OCI-LY7 (cell line): Measurements from ENCODE around the gene DUSP2. TPM values are rescaled to one million over a fixed set of nuclear protein-coding genes. Genes with fewer than 3 reads are reported as not detected.
A peak's percentile ranks its signal among the peaks of the same experiment; 100 is the strongest.

Experiments used
- BruUV-seq: library from RNA; stranded (reverse); fragments of 400-500 nt; replicated peaks from 2 replicates; lab custom pipeline; 2021; lab: Mats Ljungman, UMichigan
- CTCF ChIA-PET: fragments of 300-600 bp; sonication (Branson Sonifier 250); formaldehyde crosslinking; loops from one replicate; lab custom pipeline; 2022; ENCODE audit warnings: antibody characterized with exemption; ENCODE audit not compliant: unreplicated experiment; lab: Charles Lee
- POLR2A ChIA-PET: fragments of 300-600 bp; sonication (Branson Sonifier 250); formaldehyde crosslinking; loops from one replicate; lab custom pipeline; 2022; ENCODE audit warnings: antibody characterized with exemption; lab: Charles Lee
- DNase-seq: peaks from one replicate; pipeline ENCODE4 v3.0.0-alpha.2; 2015; ENCODE audit warnings: low spot score
- H2AFZ ChIP-seq: fragments of 200-600 bp; sonication (generic), shearing (Covaris generic); 2 replicates; pipeline ENCODE4 v1.6.1; 2014; ENCODE audit warnings: mild to moderate bottlenecking, antibody characterized with exemption, low read length, moderate library complexity
- H3K27ac ChIP-seq: fragments of 200-600 bp; sonication (generic); 2 replicates; pipeline ENCODE4 v1.5.1; 2014; ENCODE audit warnings: mixed run types, low read depth, mild to moderate bottlenecking, moderate library complexity, low read length, inconsistent platforms; ENCODE audit not compliant: poor library complexity, severe bottlenecking
- H3K36me3 ChIP-seq: fragments of 200-600 bp; sonication (generic); 2 replicates; pipeline ENCODE4 v1.6.1; 2014; ENCODE audit warnings: mild to moderate bottlenecking, antibody characterized with exemption, low read length, moderate library complexity, mixed read lengths; ENCODE audit not compliant: insufficient read depth
- H3K4me1 ChIP-seq: fragments of 200-600 bp; sonication (generic); 2 replicates; pipeline ENCODE4 v1.5.1; 2014; ENCODE audit warnings: mild to moderate bottlenecking, low read length; ENCODE audit not compliant: insufficient read depth, poor library complexity, severe bottlenecking
- H3K4me2 ChIP-seq: fragments of 200-600 bp; sonication (generic); 2 replicates; pipeline ENCODE4 v1.6.1; 2014; ENCODE audit warnings: mild to moderate bottlenecking, low read length
- H3K4me3 ChIP-seq: fragments of 200-600 bp; sonication (generic); 2 replicates; pipeline ENCODE4 v1.5.1; 2014; ENCODE audit warnings: mild to moderate bottlenecking, low read depth, low read length; ENCODE audit not compliant: poor library complexity, severe bottlenecking
- H3K79me2 ChIP-seq: fragments of 200-600 bp; sonication (generic); 2 replicates; pipeline ENCODE4 v1.6.1; 2016; ENCODE audit warnings: low read depth, mild to moderate bottlenecking, low read length, moderate library complexity, mixed read lengths; ENCODE audit not compliant: insufficient read depth
- H3K9me2 ChIP-seq: fragments of 200-600 bp; sonication (generic); 2 replicates; pipeline ENCODE4 v1.6.1; 2016; ENCODE audit warnings: mild to moderate bottlenecking, low read length, mixed read lengths; ENCODE audit not compliant: insufficient read depth
- H3K9me3 ChIP-seq: fragments of 200-600 bp; sonication (generic); 2 replicates; pipeline ENCODE4 v1.6.1; 2014; ENCODE audit warnings: mild to moderate bottlenecking, mixed run types, low read length, mixed read lengths
- H4K20me1 ChIP-seq: fragments of 200-600 bp; sonication (generic); 2 replicates; pipeline ENCODE4 v1.6.1; 2014; ENCODE audit warnings: mild to moderate bottlenecking, antibody characterized with exemption, low read length, moderate library complexity, mixed read lengths; ENCODE audit not compliant: insufficient read depth
- EZH2phosphoT487 ChIP-seq: fragments of 200-600 bp; sonication (generic); IDR thresholded peaks from 2 replicates; pipeline ENCODE4 v1.6.1; 2018; ENCODE audit warnings: low read depth, borderline replicate concordance, mild to moderate bottlenecking, mixed run types, antibody characterized with exemption, low read length, moderate library complexity, mixed read lengths
- intact Hi-C: fragments of 100-400 bp; cut with micrococcal nuclease; formaldehyde crosslinking; loops from one replicate; pipeline ENCODE4 v1.10.0; 2022; ENCODE audit not compliant: unreplicated experiment
- total RNA-seq, 2 experiments: library from RNA; depleted of rRNA in 1 of 2; stranded (reverse); fragments of >200 nt in 1 of 2; shearing (Covaris generic) in 1 of 2; gene quantifications; 2 replicates each; pipeline ENCODE4 v1.2.3, GENCODE V29; 2014 to 2022
- TF ChIP-seq, protein P1 (sequence below): fragments of 200-600 bp; sonication (generic); conservative IDR thresholded peaks from 2 replicates; pipeline ENCODE4 v1.5.1; 2014; ENCODE audit warnings: mild to moderate bottlenecking, antibody characterized with exemption, low read length, moderate library complexity, mixed read lengths

The DUSP2 gene
- total RNA-seq, 2 experiments from 2014 or later: 37.3 to 110 TPM

GRCh38 chr2:96167407-96168013 is 22.3 kb upstream of the DUSP2 start:
- no peaks in the 10 kb centered on the region for H3K79me2 ChIP-seq
- BruUV-seq: no TSS peak
- H4K20me1 ChIP-seq: no peaks in the 10 kb centered on the region
- no peak overlapping the region for H3K4me3 ChIP-seq
- H3K4me2 ChIP-seq: peak overlapping the region; percentile 25
- intact Hi-C loops: no loop called here
- H3K36me3 ChIP-seq: no peaks in the 10 kb centered on the region
- H3K9me3 ChIP-seq: peaks cover 6% of the 10 kb centered on the region; the same call in 1 of the 2 replicates
- TF ChIP-seq EZH2phosphoT487: no peak
- TF ChIP-seq, protein P1, sequence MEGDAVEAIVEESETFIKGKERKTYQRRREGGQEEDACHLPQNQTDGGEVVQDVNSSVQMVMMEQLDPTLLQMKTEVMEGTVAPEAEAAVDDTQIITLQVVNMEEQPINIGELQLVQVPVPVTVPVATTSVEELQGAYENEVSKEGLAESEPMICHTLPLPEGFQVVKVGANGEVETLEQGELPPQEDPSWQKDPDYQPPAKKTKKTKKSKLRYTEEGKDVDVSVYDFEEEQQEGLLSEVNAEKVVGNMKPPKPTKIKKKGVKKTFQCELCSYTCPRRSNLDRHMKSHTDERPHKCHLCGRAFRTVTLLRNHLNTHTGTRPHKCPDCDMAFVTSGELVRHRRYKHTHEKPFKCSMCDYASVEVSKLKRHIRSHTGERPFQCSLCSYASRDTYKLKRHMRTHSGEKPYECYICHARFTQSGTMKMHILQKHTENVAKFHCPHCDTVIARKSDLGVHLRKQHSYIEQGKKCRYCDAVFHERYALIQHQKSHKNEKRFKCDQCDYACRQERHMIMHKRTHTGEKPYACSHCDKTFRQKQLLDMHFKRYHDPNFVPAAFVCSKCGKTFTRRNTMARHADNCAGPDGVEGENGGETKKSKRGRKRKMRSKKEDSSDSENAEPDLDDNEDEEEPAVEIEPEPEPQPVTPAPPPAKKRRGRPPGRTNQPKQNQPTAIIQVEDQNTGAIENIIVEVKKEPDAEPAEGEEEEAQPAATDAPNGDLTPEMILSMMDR: no peak
- H3K27ac ChIP-seq: no peak overlapping the region
- no peaks in the 10 kb centered on the region for H3K9me2 ChIP-seq
- DNase-seq: no peak
- ChIA-PET CTCF (no interaction called here), POLR2A (interaction anchor here (0.5 to 1.3 kb wide), 5 partner anchors 9 to 155 kb away, joined by 3 to 4 read pairs (median 3); no protein-coding TSS in a partner anchor)
- H3K4me1 ChIP-seq: peaks cover 49% of the 10 kb centered on the region
- peak overlapping the region; percentile 70; the same call in 1 of the 2 replicates for H2AFZ ChIP-seq

- Histone ChIP-seq H3K36me3 (no peaks in the 10 kb centered on the region; the same call in 1 of the 2 replicates), H3K9me2 (no peaks in the 10 kb centered on the region), H3K4me2 (peak overlapping the region; percentile 91), H4K20me1 (no peaks in the 10 kb centered on the region), H2AFZ (peak overlapping the region; percentile 70), H3K27ac (peak overlapping the region; percentile 99), H3K9me3 (peaks cover 5% of the 10 kb centered on the region; the same call in 1 of the 2 replicates), H3K4me3 (peak overlapping the region; percentile 67), H3K4me1 (peaks cover 65% of the 10 kb centered on the region), H3K79me2 (no peaks in the 10 kb centered on the region)
- POLR2A ChIA-PET: interaction anchor here (0.9 to 2.4 kb wide), 7 partner anchors 9 to 22 kb away, joined by 3 to 10 read pairs (median 5); partner anchors contain the start of gene DUSP2
- BruUV-seq: TSS peak; percentile 73
- CTCF ChIA-PET: interaction anchor here (1.0 to 3.0 kb wide), 3 partner anchors 10 to 69 kb away, joined by 3 to 18 read pairs (median 9); no protein-coding TSS in a partner anchor
- DNase-seq: peak; percentile 93
- TF ChIP-seq, protein P1: peak; percentile 31; the same call in 1 of the 2 replicates
- TF ChIP-seq EZH2phosphoT487: no peak
- intact Hi-C loops: no loop called here
Observed at GRCh38 chr2:96164459-96165184, 19.4 kb upstream of the DUSP2 start.
